Limb (tissue), 2 donors: ENCODE measurements around the gene NAV2.

Experiments used
- DNase-seq, 2 donors: peaks; one replicate each; pipeline ENCODE4 v3.0.0-alpha.2; 2016; ENCODE audit errors: extremely low spot score in 2 of 2

Gene NAV2

DNA sequence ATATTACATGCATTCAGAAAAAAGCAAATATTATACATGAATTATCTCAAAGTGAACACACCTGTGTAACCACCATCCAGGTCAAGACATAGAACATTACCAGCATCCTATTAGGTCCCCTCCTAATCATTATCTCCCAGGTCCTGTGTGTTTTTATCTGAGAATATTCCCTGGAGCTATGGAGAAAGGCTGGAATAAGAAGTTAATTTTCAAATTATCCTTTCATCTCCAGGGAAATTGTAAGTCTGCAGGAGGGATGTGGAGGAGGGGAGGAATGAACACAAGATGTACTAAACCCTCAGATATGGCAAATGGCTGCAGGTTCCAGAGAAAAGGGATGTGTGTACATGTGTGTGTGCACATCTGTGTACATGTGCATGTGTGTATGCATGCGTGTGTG lies 25.2 kb upstream of the NAV2 start:
- DNase-seq: no peak

DNA sequence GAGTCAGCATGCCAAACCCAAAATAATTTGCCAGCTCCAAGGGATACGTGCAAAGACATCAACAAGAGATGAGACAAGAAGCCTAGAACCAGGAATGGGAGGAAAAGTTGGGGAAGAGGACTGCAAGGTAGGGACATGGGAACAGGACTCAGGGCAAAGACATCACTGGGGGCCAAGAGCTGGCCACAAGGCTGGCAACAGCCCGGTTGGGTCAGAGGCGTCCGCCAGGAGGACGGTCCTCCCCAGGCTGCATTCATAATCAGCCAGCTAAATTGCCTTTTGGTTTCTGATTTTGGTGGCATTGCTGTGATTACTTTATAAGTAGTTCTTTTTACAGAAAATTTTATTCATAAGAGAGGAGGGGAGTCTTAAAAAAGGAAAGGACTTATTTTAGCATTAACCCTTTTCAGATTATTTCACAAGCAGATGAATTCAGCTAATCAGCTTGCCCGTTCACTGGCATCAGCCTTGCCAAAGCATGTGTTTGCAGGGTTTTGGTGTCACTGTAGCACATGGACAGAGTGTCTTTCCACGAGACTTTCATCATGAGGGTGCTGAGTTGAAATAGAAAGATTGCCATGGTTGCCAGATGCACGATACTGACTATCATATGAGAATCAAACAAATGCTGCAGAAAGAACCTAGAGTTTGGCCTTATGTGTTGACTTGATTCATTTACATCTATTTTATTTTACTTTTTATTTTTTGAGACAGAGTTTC lies 23.2 kb upstream of the NAV2 start:
- no peak for DNase-seq

DNA sequence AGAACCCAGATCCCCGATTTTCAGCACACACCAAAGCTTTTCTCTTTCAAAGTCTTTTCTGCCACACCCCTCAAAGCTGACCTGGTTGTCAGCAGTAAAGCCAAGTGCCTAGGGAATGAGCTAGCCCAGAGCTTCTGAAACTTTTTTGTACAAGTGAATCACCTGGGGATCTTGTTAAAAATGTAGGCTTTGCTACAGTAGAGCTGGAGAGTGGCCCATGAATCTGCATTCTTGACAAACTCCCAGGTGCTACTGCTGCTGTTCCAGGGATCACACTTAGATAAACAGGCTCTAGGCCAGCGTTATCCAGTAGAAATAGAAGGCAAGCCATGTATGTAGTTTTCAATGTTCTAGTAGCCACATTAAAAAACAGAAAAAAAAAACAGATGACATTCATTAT lies 21.8 kb upstream of the NAV2 start:
- no peak for DNase-seq

DNA sequence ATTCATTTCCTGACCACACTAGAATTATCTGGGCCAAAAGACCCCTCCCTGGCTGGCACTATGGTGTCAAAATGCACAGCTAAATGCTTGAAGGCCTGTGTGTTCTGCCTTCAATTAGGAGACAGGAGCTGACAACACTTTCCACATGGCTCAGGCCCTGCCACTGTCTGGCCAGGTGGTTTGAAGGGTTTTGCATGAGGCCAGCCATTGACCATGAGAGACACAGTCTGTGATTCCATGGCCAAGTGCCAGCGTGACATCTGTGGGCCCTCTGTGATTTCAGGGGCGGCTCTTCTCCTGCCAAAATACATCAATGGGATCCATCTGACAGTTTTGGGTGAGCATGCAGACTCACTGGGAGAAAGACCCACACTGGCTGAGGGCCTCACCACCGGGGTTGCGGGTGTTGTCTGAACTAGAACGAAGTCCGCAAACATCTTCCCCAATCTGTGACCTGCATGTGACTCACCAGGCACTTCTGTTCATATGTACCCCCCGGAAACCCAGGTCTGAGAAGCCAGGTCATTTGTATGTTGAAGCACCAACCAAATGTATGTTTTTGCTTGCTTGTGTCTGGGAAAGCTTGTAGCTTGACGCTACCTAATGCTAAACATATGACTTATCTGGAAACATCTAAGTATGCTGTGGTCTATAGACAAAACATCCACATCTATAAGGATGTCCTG lies 20.7 kb upstream of the NAV2 start:
- no peak for DNase-seq

DNA sequence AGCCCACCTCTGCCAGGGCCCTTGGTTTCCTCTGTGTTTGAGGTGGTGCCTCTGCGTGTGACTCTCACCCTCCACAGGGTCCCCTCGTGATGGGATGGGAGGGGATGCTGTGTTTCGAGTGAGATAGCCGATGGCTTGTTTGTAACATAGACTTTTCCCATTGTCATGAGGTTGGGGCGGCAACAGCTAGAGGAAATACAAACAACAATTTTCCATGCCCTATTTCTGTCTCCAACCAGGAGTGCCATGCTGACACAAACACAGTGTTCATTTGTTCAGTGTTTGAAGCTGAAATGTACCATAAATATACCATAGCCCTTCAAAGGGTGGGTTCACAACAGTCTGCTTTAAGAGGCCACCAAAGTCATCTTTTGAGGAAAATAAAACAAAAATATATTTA lies 19.5 kb upstream of the NAV2 start:
- no peak for DNase-seq

DNA sequence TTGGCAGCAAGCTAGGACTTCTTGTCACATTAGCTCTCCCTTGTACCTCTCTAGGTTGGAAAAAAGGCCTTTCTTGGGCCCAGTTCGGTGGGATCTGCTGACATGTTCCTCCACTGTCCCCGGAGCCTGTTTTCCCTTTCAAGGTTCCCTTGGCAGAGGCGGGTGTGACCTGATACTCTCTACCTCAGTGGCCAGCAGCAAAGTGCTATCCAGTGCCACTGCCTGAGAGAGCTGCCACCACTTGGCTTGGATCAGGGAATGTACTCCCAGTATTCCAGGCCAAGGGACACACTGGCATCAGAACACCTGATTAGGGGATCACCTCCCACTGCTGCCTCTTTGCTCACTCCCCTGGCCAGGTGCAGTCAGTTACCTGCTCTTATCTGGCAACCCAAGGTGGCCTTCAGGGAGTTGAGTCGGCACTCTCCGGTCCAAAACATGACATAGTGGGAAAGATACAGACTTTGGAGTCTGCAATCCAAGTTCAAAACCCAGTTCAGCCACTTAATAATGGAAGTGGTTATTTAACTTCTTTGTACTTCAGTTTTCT lies 17.8 kb upstream of the NAV2 start:
- no peak for DNase-seq

DNA sequence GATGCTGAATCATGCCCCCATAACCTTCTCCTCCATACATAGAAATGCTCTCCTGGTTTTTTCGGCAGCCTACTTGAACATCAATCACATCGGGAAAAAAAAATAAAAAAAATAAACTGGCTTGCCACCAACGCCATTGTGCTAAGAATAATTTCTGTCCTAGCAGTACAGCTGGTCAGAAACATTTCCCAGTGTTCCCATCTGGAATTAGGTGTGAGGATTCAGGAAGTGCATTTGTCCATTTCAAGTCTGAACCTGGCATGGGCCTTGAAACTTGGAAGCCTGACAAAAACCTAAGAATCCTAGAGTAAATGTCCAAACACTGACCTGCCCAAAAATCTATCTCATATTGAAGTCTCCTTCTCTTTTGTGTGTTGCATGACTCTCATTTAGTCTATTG lies 16.6 kb upstream of the NAV2 start:
- no peak for DNase-seq

DNA sequence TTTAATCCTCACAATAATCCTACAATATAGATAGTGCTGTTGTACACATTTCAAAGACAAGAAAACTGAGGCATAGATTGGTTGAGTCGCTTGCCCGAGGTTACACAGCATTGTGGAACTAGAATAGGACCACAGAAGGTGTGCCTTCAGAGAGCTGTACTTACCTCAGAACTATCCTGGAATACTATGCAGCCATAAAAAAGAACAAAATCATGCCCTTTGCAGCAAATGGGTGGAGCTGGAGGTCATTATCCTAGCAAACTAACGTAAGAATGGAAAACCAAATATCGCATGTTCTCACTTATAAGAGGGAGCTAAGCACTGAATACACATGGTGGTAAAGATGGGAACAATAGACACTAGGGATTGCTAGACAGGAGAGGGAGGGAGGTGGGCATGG lies 15.7 kb upstream of the NAV2 start:
- DNase-seq: no peak

DNA sequence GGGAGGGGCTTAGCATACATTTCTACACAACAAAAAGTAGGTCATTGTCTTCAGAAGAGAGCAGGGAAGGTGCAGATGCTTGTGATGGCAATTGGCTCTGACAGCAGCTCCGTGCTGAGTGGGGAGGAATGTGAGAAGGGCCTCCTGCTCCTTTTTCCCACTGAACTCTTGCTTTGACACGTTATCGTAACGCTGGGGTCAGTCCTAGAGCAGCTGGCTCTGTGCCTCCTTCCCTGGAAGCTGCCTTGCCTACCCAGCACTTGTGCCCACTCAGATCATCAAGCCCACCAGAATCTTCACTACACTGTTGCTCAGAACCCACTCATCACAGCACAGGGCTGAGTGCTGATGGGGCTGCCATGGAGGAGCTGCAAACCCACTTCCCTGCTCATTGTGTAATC lies 14.9 kb upstream of the NAV2 start:
- DNase-seq: no peak

DNA sequence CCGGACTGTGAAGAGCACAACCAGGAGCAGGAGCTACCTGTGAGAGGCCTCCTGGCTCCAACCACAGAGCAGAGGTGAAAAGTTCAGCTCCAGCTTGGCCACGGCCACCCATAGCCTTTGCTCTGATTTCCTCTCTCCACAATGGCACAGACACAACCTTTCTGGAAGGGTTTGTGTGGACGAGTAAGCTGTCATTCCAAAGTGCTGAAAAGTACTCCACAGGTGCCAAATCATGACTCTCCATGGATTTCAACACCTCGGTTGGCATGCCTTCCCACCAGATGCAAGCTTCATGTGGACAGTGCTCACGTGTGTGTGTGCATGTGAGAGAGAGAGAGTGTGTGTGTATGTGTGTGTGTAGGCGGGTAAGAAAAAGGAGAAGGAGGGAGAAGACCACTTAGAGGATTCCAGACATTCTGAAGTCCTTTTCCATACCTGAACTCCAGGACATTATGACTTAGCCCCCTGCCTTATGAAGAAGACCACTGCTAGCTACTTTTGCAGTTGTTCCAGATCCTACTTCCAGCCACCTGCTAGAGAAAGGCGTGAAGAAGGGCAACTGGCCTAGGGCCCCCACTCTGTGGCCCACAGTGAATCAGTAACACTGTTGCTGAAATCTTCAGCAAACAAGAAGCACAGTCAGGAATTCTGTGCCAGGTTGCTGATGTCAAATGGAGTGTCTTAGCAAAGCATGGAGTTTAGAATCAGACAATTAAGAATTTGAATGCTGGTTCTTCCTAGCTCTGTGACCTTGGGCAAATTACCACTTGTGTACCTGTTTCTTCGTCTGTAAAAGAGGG lies 13.9 kb upstream of the NAV2 start:
- no peak for DNase-seq

DNA sequence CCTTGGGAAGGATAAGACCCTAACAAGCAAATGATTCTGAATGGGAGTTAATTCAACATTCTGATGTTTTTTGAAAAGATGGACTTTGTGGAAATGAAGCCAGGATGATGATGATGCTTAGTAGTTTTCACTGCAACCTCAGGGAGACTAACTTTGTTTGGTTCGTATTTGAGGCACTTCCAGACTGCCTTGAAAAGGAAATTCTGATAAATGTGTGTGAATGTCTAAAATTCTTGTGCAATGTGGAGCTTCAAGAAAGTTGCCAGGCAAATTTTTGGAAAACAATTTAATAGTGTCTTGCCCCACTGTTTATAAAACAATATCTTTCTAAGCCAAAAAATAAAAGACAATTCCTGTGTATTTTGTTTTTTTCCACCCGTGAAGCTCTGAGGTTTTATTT lies 11.2 kb upstream of the NAV2 start:
- DNase-seq: no peak

DNA sequence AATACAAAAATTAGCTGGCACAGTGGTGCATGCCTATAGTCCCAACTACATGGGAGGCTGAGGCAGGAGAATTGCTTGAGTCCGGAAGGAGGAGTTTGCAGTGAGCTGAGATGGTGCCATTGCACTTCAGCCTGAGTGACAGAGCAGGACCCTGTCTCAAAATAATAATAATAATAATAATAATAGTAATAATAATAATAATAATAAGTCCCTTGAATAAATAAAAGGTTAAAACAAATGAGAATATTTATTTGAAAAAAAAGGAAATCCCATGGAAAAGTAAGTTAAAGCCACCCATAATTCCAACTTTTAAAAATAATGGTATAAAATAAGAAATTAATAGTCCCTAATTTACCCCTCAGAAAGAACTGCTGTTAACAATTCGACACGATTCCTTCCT lies 10.0 kb upstream of the NAV2 start:
- no peak for DNase-seq

DNA sequence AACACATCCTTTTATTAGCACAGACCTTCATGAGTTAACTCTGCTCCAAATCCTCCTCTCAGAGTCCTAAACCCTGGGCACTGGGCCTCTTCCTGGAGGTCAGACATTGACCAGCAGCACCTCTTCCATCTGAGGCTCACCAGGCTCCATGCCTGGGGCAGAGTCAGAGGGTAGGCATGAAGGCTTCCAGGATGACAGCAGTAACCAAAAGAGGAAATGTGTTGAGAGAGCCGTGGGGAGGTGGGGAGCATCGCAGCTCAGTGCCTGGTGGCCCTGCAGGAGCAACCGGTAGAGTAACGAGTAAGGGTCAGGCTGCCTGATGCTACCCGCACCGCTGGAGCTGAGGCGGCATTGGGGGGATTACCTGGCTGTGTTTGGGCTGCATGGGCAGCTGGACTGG lies 9.4 kb upstream of the NAV2 start:
- DNase-seq: no peak

DNA sequence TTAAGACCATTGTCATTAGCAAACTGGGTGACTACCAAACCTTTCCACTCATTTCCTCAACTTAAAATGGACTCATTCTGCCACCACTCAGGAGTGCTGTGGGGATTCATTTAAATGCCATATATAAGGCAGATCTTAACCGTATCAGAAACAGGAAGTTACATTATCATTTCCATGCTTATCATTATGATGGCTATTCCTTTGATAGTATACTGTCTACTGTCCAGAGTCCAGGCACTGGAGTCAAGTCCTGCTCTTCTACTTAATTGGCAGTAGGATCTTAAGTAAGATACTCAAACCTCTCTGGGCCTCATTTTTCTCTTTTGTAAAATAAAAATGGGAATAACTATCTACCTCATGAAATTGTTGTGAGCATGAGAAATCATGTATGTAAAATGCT lies 8.4 kb upstream of the NAV2 start:
- no peak for DNase-seq

DNA sequence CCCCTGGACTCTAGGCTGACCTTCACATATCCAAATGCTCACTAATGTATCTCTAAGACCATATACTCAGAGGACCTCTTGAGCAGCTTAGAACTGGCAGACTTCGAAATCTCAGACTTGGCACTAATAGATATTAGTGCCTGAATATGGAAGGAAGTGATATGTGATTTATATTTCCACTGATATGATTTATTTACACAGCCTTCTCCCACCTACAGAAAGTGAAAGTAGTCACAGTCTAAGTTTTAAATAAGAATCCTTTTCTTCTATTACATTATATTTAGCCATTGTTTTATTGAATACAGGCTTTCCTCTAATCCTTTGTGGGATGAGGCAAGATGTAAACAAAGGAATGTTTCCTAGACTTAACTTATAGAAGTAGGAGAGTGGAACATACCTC lies 6.7 kb upstream of the NAV2 start:
- no peak for DNase-seq

DNA sequence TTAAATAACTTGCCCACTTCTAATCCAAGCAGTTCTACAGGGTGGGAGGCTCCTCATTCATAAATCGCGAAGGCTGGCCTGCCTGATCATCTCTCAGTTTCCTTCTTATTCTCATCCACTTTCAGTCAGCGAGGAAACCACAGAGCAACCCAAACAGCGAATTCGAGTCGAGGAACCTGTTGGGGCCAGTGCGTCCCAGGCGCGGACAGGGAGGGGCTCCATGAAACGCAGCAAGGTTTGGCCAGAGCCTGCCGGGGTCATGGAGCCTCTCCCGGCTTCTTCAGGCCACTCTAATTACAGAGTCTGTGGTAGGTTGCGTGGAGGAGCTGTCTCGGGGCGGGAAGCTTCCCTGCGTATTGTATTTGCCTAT lies 741 bp upstream of the NAV2 start:
- no peak for DNase-seq

DNA sequence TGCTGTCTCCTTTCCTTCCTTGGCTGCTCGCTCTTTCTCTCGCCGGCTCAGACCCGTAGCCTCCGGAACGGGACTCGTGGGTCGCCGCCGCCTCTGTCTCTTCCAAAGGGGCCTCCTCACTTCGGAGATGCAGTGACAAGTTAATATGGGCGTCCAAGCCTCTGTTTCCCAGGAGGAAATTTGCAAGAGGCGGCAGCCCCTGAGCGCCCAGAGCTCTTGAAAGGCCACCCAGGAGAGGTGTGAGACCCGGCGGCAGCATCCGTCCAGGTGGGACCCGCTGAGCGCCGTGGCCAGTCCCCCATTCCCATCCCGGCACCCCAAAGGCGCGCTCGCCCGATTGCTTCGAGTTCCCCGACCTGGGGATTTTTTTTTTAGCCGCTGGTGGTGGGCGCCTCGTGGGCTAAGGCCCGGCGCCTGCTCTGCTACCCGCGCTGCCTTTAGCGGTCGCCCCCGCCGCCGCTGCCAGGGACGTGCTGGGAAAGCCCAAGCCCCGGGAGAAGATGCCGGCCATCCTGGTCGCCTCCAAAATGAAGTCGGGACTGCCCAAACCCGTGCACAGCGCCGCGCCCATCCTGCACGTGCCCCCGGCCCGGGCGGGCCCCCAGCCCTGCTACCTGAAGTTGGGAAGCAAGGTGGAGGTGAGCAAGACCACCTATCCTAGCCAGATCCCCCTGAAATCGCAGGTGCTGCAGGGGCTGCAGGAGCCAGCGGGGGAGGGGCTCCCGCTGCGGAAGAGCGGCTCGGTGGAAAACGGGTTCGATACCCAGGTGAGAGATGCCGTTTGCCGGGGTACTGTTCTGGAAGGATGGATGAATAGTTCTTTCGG lies 772 bp downstream of the NAV2 start:
- peak in 1 of 2 donors; percentile 50 for DNase-seq

DNA sequence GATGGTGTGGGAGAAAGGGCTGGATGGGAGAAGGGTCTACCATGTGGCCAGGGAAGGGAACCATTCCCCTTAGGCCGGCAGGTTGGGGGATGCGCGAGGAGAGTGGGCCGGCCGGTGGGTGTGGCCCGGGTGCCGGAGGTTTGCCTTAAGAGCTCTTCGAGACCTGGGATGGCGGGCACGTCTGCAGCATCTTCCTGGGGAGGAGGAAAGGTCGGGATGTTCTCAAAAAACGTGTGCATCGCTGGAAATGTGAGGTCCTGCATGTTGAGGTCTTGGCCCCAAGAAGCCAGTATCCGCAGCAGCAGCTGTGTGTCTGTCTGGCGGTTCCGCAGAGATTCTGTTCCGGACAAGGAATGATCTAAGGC lies 1.4 kb downstream of the NAV2 start:
- DNase-seq: peak in 1 of 2 donors; percentile 41

DNA sequence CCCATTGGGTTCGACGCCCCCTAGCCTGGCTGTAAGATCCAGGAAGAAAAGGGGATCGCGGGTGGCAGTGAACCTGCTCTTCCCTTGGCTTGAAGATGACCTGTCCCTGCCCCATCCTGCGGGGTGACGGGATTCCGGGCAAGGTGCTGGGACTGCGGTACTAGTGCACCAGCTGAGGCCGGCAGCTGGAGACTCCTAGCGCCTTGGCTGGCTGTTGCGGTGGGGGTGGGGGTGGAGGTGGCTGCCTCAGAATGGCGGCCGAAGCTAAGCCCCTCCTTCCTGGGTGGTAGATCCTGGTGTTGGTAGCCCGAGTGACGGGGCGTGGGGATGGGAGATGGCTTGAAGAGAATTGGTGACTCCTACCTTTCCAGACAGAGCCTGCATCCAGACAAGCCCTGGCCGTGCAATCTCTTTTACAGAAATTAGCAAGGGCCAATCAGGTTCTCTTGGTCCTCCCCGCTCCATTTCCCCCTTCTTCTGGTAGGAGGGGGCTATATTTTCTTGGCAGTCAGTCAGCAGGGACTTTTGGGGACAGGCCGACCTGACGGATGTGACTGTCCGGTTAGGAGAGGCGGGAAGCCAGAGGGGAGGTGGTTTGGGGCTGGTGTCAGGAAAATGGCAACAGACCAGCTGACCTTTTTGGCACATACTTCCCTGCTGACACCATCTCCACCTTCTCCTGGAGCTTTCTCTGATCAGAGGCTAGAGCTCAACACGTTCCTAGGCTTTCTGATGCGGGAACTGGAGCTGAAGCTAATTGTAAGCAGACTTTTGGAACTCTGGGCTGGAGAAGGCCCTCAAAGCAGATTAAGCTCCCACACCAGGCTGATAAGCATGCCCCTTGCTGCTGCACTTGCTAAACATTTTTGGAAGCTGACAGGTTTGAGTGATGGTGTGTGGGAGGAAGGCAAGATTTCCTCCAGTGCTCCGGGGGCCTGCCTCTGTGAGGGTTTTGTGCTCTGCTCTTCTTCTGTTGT lies 2.0 kb downstream of the NAV2 start:
- DNase-seq: peak in 1 of 2 donors; percentile 62

DNA sequence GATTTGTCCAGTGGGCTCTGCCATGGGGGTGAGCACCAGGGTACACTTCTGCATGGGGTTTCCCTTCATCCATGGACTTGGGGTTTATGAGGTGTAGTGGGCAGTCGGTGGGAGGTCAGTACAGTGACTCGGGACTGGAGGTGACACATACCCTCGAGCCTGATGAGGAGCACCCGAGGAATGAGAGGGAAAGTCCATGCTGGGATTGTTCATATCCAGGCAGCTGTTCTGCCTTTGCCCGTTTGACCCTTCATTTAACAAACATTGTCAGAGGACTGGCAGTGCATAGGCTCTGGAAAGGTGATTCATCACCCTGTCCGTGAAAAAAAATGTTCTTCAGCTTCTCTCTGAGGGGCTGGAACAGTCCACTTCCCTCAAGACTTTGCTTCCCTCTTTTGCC lies 2.7 kb downstream of the NAV2 start:
- DNase-seq: no peak
